Neural progenitor cell (in vitro differentiated cells): ENCODE measurements around the gene HAND1.

Experiments
- EZH2 ChIP-seq: fragments of 200-600 bp; sonication (generic); IDR thresholded peaks from 2 replicates; pipeline ENCODE4 v1.6.1; 2017; ENCODE audit warnings: antibody characterized with exemption, mild to moderate bottlenecking, moderate library complexity
- EZH2phosphoT487 ChIP-seq: fragments of 200-600 bp; sonication (generic); IDR thresholded peaks from 2 replicates; pipeline ENCODE4 v1.6.1; 2017; ENCODE audit warnings: antibody characterized with exemption
- TF ChIP-seq, protein P1 (sequence below): fragments of 200-600 bp; sonication (generic); IDR thresholded peaks from 2 replicates; pipeline ENCODE4 v1.5.1; 2017; ENCODE audit warnings: antibody characterized with exemption, mild to moderate bottlenecking

DNA sequence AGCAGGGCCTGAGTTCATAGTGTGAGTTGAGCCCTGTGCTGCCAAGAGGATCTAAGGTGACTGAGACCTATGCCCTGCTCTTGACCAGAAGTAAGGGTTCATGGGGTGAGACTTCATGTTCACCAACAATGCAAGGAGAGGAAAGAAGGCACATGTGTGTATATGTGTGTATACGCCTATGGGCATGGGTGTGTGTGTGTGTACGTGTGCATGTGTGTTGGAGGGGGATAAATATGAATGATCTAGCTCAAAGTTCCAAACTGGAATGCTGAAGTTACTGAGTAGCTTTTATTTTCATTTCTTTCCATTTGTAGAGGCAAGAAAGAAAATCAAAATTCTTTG lies 25.6 kb upstream of the HAND1 start:
- TF ChIP-seq EZH2 (no peak), EZH2phosphoT487 (no peak)
- TF ChIP-seq, protein P1, sequence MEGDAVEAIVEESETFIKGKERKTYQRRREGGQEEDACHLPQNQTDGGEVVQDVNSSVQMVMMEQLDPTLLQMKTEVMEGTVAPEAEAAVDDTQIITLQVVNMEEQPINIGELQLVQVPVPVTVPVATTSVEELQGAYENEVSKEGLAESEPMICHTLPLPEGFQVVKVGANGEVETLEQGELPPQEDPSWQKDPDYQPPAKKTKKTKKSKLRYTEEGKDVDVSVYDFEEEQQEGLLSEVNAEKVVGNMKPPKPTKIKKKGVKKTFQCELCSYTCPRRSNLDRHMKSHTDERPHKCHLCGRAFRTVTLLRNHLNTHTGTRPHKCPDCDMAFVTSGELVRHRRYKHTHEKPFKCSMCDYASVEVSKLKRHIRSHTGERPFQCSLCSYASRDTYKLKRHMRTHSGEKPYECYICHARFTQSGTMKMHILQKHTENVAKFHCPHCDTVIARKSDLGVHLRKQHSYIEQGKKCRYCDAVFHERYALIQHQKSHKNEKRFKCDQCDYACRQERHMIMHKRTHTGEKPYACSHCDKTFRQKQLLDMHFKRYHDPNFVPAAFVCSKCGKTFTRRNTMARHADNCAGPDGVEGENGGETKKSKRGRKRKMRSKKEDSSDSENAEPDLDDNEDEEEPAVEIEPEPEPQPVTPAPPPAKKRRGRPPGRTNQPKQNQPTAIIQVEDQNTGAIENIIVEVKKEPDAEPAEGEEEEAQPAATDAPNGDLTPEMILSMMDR = no peak
